ENCODE data around the gene EXT2.

DNA sequence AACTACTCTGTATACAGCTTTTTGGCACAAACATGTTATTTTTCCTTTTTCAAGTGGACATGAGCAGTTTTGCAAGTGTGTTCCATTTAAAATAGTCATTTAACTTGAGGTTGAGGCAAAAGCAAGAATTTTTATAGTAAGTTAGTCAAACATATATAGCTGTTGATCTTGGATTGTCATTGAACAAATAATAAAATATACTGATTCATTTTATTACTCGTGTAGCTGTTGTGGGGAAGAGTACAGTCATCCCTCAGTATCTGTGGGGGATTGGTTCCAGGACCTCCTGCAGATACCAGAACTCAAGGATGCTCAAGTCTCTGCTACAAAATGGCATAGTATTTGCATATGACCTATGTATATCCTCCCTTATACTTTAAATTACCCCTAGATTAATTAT lies 45.3 kb downstream of the EXT2 start:
- TF ChIP-seq EZH2 (IDR thresholded peaks at IDR 0.05; ENCODE audit: insufficient read depth, poor library complexity, severe bottlenecking) = no peak
- no peak for TF ChIP-seq EZH2phosphoT487 (IDR thresholded peaks at IDR 0.05; ENCODE audit: insufficient read depth, low read depth)
